Measurements from ENCODE around the gene SLC25A36.

Gene SLC25A36

GRCh38 chr3:141000686-141001085 lies 59.0 kb downstream of the SLC25A36 start:
- Histone ChIP-seq H3K27me3 (ENCODE audit: insufficient read depth, poor library complexity, severe bottlenecking) (no peaks in the 10 kb centered on the region), H3K27ac (replicated peaks) (no peak overlapping the region), H3K4me3 (replicated peaks; ENCODE audit: insufficient read depth, low read length) (no peak overlapping the region)
- TF ChIP-seq POLR2AphosphoS5 (IDR thresholded peaks at IDR 0.05; ENCODE audit: low read depth) (no peak), REST (IDR thresholded peaks at IDR 0.05; ENCODE audit: insufficient replicate concordance, low read depth) (no peak), CTCF (IDR thresholded peaks at IDR 0.05; ENCODE audit: insufficient read depth, low read length) (no peak), GABPA (IDR thresholded peaks at IDR 0.05; ENCODE audit: low read depth) (no peak), SPI1 (IDR thresholded peaks at IDR 0.05; ENCODE audit: borderline replicate concordance, low read depth) (no peak)
- DNase-seq (ENCODE audit: low read depth in 1 of 2, low spot score in 1 of 2): no peak

GRCh38 chr3:141006344-141006743 lies 64.7 kb downstream of the SLC25A36 start:
- Histone ChIP-seq H3K27ac (replicated peaks) (no peak overlapping the region), H3K4me3 (replicated peaks; ENCODE audit: insufficient read depth, low read length) (no peak overlapping the region), H3K27me3 (ENCODE audit: insufficient read depth, poor library complexity, severe bottlenecking) (no peaks in the 10 kb centered on the region)
- DNase-seq (ENCODE audit: low read depth in 1 of 2, low spot score in 1 of 2): no peak
- TF ChIP-seq REST (IDR thresholded peaks at IDR 0.05; ENCODE audit: insufficient replicate concordance, low read depth): no peak
- no peak for TF ChIP-seq SPI1 (IDR thresholded peaks at IDR 0.05; ENCODE audit: borderline replicate concordance, low read depth)
- TF ChIP-seq POLR2AphosphoS5 (IDR thresholded peaks at IDR 0.05; ENCODE audit: low read depth): no peak
- no peak for TF ChIP-seq GABPA (IDR thresholded peaks at IDR 0.05; ENCODE audit: low read depth)
- no peak for TF ChIP-seq CTCF (IDR thresholded peaks at IDR 0.05; ENCODE audit: insufficient read depth, low read length)

GRCh38 chr3:141009496-141009895 lies 67.9 kb downstream of the SLC25A36 start:
- Histone ChIP-seq H3K4me3 (replicated peaks; ENCODE audit: insufficient read depth, low read length) (no peak overlapping the region), H3K27me3 (ENCODE audit: insufficient read depth, poor library complexity, severe bottlenecking) (no peaks in the 10 kb centered on the region), H3K27ac (replicated peaks) (no peak overlapping the region)
- TF ChIP-seq POLR2AphosphoS5 (IDR thresholded peaks at IDR 0.05; ENCODE audit: low read depth) (no peak), GABPA (IDR thresholded peaks at IDR 0.05; ENCODE audit: low read depth) (no peak), CTCF (IDR thresholded peaks at IDR 0.05; ENCODE audit: insufficient read depth, low read length) (no peak), SPI1 (IDR thresholded peaks at IDR 0.05; ENCODE audit: borderline replicate concordance, low read depth) (no peak), REST (IDR thresholded peaks at IDR 0.05; ENCODE audit: insufficient replicate concordance, low read depth) (no peak)
- no peak for DNase-seq (ENCODE audit: low read depth in 1 of 2, low spot score in 1 of 2)
